Endodermal cell (in vitro differentiated cells): ENCODE data around the gene QKI. TPM values are rescaled to one million over a fixed set of nuclear protein-coding genes. Genes with fewer than 3 reads are reported as not detected.

Experiments used
- DNase-seq: peaks from one replicate; pipeline ENCODE4 v3.0.0-alpha.2; 2017
- H3K27ac ChIP-seq: 2 replicates; pipeline ENCODE4 v1.5.1; 2013; ENCODE audit warnings: mild to moderate bottlenecking, low read depth, low read length, moderate library complexity
- H3K27me3 ChIP-seq: 2 replicates; pipeline ENCODE4 v1.6.1; 2013; ENCODE audit warnings: mild to moderate bottlenecking, low read length, moderate library complexity; ENCODE audit not compliant: insufficient read depth, control insufficient read depth, poor library complexity, severe bottlenecking
- H3K36me3 ChIP-seq: 2 replicates; pipeline ENCODE4 v1.7.0; 2013; ENCODE audit warnings: mild to moderate bottlenecking, low read length, moderate library complexity; ENCODE audit not compliant: control insufficient read depth, insufficient read depth
- H3K4me1 ChIP-seq: one replicate; pipeline ENCODE4 v1.7.0; 2013; ENCODE audit warnings: low read length; ENCODE audit not compliant: control insufficient read depth, insufficient read depth
- H3K4me3 ChIP-seq: 2 replicates; pipeline ENCODE4 v1.5.1; 2013; ENCODE audit warnings: mild to moderate bottlenecking, low read length, moderate library complexity
- H3K9ac ChIP-seq: 2 replicates; pipeline ENCODE4 v1.6.1; 2013; ENCODE audit warnings: mild to moderate bottlenecking, low read length, moderate library complexity; ENCODE audit not compliant: poor library complexity, severe bottlenecking; ENCODE audit errors: extremely low read depth
- H3K9me3 ChIP-seq: 2 replicates; pipeline ENCODE4 v1.6.1; 2013; ENCODE audit warnings: mild to moderate bottlenecking, low read length, moderate library complexity; ENCODE audit not compliant: control insufficient read depth
- H3K27ac Mint-ChIP-seq: 2 replicates; pipeline ENCODE4 v1.8.0; 2020; ENCODE audit warnings: mixed read lengths
- H3K27me3 Mint-ChIP-seq: 2 replicates; pipeline ENCODE4 v1.8.0; 2021; ENCODE audit warnings: mild to moderate bottlenecking, mixed read lengths; ENCODE audit not compliant: insufficient read depth
- H3K36me3 Mint-ChIP-seq: 2 replicates; pipeline ENCODE4 v1.8.0; 2020; ENCODE audit warnings: low read depth, mixed read lengths
- H3K4me1 Mint-ChIP-seq: 2 replicates; pipeline ENCODE4 v1.8.0; 2020; ENCODE audit warnings: mixed read lengths
- H3K4me3 Mint-ChIP-seq: 2 replicates; pipeline ENCODE4 v1.8.0; 2020; ENCODE audit warnings: mild to moderate bottlenecking, moderate library complexity, mixed read lengths
- H3K9me3 Mint-ChIP-seq: 2 replicates; pipeline ENCODE4 v1.8.0; 2020; ENCODE audit warnings: mild to moderate bottlenecking, mixed read lengths
- CTCF ChIP-seq: fragments of 200-600 bp; sonication (generic); conservative IDR thresholded peaks from 2 replicates; pipeline ENCODE4 v1.5.0; 2021; ENCODE audit warnings: antibody characterized with exemption, mild to moderate bottlenecking
- WGBS, 2 experiments: methylation state at CpG; one replicate each; pipeline versions ENCODE4 v1.1.5 to v1.1.7; 2013; ENCODE audit warnings: missing lambda C conversion rate in 2 of 2, mixed read lengths in 1 of 2; ENCODE audit not compliant: insufficient coverage in 1 of 2, insufficient read length in 1 of 2; 5-methylcytosine and 5-hydroxymethylcytosine counted together
- total RNA-seq, 2 donors: library from RNA; stranded (reverse); fragmentation: NEBNext Ultra II Directional in 1 of 2; extraction: Animal tissue kit (Norgen Biotek cat#: 25700) in 1 of 2; gene quantifications; 2 replicates in 1 of 2; 3 replicates in 1 of 2; pipeline ENCODE4 v1.2.1, GENCODE V29; 2021

Gene QKI
- total RNA-seq, 2 donors from 2014 or later, result 93.3 to 107 TPM

GRCh38 chr6:163538331-163538730, 123.8 kb downstream of the QKI start:
- WGBS, 2 experiments, result 40 to 60% methylated on average over 3 to 5 of the region's 5 CpGs
- Mint-ChIP-seq H3K9me3 (no peaks in the 10 kb centered on the region), H3K27ac (no peak overlapping the region), H3K36me3 (peaks cover 6% of the 10 kb centered on the region), H3K27me3 (no peaks in the 10 kb centered on the region), H3K4me1 (peaks cover 38% of the 10 kb centered on the region), H3K4me3 (no peak overlapping the region)
- Histone ChIP-seq H3K27ac (no peak overlapping the region), H3K9ac (no peak overlapping the region), H3K27me3 (no peaks in the 10 kb centered on the region), H3K4me3 (no peak overlapping the region), H3K4me1 (peaks cover 6% of the 10 kb centered on the region), H3K9me3 (no peaks in the 10 kb centered on the region), H3K36me3 (peaks cover 8% of the 10 kb centered on the region)
- TF ChIP-seq CTCF, result no peak
- DNase-seq, result peak; percentile 67

DNA sequence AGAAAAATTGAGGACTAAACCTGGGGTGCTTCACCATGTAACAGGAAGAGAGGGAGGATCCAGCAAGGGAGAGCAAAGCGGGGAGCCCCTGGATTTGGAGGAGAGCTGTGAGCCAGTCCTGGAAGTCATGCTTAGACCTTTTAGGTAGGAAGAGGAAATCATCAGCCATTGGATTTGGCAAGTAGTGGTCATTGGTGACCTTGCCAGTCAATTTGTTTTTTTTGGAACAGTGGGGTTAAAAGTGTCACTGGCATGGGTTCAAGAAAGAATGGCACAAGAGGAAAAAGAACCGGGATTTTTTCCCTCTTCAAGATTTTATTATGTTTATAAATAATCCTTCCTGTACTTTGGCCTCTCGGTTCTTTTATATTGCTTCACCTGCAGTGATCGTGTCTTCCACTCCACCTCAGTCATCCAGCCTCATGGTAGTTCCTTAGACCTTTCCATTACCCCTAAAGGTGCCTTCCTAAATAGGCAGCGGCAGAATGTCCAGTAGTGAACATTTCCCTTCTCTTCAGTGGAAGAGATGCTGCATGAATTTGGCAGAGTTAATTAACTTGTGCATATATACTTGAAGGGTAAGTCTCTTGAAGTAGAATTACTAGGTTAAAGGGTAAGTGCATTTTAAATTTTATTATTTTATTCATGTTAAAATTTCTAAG, 124.7 kb downstream of the QKI start:
- Mint-ChIP-seq H3K9me3 (no peaks in the 10 kb centered on the region), H3K36me3 (peaks cover 6% of the 10 kb centered on the region), H3K27me3 (no peaks in the 10 kb centered on the region), H3K4me1 (peaks cover 45% of the 10 kb centered on the region), H3K27ac (no peak overlapping the region), H3K4me3 (no peak overlapping the region)
- H3K9ac ChIP-seq, result no peak overlapping the region
- TF ChIP-seq CTCF, result no peak
- H3K36me3 ChIP-seq, result peaks cover 8% of the 10 kb centered on the region
- no peaks in the 10 kb centered on the region for H3K27me3 ChIP-seq
- DNase-seq, result no peak
- H3K4me1 ChIP-seq, result peaks cover 8% of the 10 kb centered on the region
- no peak overlapping the region for H3K27ac ChIP-seq
- no peaks in the 10 kb centered on the region for H3K9me3 ChIP-seq
- WGBS, 2 experiments, result 95 to 100% methylated on average over 2 to 4 of the region's 5 CpGs
- H3K4me3 ChIP-seq, result no peak overlapping the region

- H3K4me3 Mint-ChIP-seq, result no peak overlapping the region
- 5 to 28% methylated on average over 2 of the region's 2 CpGs for WGBS, 2 experiments
Observed at GRCh38 chr6:163543321-163543720, 128.8 kb downstream of the QKI start.

More at GRCh38 chr6:163543321-163543720, 128.8 kb downstream of the QKI start:
- peak overlapping the region; percentile 3 for H3K27ac ChIP-seq
- no peaks in the 10 kb centered on the region for H3K27me3 ChIP-seq
- no peak overlapping the region for H3K9ac ChIP-seq
- Mint-ChIP-seq H3K27me3 (no peaks in the 10 kb centered on the region), H3K4me1 (peaks cover 51% of the 10 kb centered on the region), H3K9me3 (no peaks in the 10 kb centered on the region), H3K36me3 (no peaks in the 10 kb centered on the region), H3K27ac (peak overlapping the region; percentile 0)
- H3K9me3 ChIP-seq, result no peaks in the 10 kb centered on the region
- no peaks in the 10 kb centered on the region for H3K36me3 ChIP-seq
- peak; percentile 54 for DNase-seq
- peak overlapping the region; percentile 48 for H3K4me3 ChIP-seq
- peaks cover 8% of the 10 kb centered on the region for H3K4me1 ChIP-seq
- TF ChIP-seq CTCF, result no peak
